ENCODE data around the gene TMEM203. TPM values are rescaled to one million over a fixed set of nuclear protein-coding genes. Genes with fewer than 3 reads are reported as not detected.
A peak's percentile ranks its signal among the peaks of the same experiment; 100 is the strongest.

TMEM203 gene
- total and polyA plus RNA-seq, 2 of the 13 experiments (the other 11 are each of a cell fraction or from before 2014, with no cell fraction given): 23.4 to 36.7 TPM

DNA sequence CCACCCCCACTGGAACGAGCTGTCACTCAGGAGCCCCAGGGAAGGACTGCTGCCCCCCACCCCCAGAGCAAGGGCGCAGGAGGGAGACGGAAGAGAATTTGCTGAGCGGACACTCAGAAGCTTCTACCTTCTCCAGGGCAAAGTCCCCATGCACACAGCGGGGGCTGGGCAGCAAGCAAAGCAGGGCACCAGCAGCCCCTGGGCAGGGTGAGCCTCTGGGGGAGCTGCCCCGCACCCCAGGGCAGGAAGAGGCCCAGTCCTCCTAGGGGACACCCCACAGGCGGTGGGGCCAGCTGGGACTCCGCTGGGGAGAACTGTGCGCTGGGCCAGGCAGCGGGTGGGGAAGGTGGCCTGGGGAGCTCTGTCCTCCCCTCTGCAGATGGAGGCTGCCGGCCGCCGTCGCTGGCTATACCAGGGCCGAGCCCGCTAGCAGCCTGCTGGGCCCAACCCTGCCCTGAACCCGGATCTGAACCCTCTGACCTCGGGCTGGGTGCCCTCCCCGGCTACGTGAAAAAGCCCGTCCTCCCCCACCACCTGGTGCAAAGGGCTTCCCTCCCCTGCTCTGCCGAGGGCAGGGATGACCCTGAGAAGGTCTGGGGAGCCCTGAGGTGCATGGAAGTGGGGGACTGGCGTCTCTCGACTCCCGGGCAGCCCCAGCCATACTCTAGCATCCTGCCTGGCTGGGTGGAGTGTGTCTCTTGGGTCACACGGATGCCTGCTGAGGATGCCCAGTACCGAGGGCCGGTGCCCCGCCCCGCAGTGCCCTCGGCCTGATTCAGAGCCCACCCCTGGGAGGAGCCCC, 24.7 kb upstream of the TMEM203 start (continued):
- TF ChIP-seq, protein P1, sequence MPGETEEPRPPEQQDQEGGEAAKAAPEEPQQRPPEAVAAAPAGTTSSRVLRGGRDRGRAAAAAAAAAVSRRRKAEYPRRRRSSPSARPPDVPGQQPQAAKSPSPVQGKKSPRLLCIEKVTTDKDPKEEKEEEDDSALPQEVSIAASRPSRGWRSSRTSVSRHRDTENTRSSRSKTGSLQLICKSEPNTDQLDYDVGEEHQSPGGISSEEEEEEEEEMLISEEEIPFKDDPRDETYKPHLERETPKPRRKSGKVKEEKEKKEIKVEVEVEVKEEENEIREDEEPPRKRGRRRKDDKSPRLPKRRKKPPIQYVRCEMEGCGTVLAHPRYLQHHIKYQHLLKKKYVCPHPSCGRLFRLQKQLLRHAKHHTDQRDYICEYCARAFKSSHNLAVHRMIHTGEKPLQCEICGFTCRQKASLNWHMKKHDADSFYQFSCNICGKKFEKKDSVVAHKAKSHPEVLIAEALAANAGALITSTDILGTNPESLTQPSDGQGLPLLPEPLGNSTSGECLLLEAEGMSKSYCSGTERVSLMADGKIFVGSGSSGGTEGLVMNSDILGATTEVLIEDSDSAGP (CRISPR knock-in tag; IDR thresholded peaks at IDR 0.05; ENCODE audit: borderline replicate concordance): peak; percentile 46; the same call in 1 of the 2 replicates
- TF ChIP-seq ZNF724P (CRISPR knock-in tag; IDR thresholded peaks at IDR 0.05; ENCODE audit: borderline replicate concordance) (no peak), ZSCAN31 (CRISPR knock-in tag; IDR thresholded peaks at IDR 0.05; ENCODE audit: low read depth) (no peak; the same call in 1 of the 2 replicates), ZFP36L1 (CRISPR knock-in tag; IDR thresholded peaks at IDR 0.05) (no peak), ARID2 (CRISPR knock-in tag; IDR thresholded peaks at IDR 0.05; ENCODE audit: borderline replicate concordance) (no peak), TBX2 (CRISPR knock-in tag; IDR thresholded peaks at IDR 0.05; ENCODE audit: borderline replicate concordance) (peak; percentile 55; the same call in 1 of the 2 replicates), KMT2B (CRISPR knock-in tag; IDR thresholded peaks at IDR 0.05) (no peak), RFXAP (CRISPR knock-in tag; IDR thresholded peaks at IDR 0.05; ENCODE audit: borderline replicate concordance) (no peak), CENPT (CRISPR knock-in tag; IDR thresholded peaks at IDR 0.05; ENCODE audit: low read depth) (no peak), YY1 (IDR thresholded peaks at IDR 0.05; ENCODE audit: insufficient read depth, insufficient replicate concordance, low read depth, low read length) (peak; percentile 31), ZNF430 (CRISPR knock-in tag; IDR thresholded peaks at IDR 0.05) (no peak), ZNF530 (CRISPR knock-in tag; IDR thresholded peaks at IDR 0.05; ENCODE audit: low read depth) (no peak)
- TF ChIP-seq, protein P2, sequence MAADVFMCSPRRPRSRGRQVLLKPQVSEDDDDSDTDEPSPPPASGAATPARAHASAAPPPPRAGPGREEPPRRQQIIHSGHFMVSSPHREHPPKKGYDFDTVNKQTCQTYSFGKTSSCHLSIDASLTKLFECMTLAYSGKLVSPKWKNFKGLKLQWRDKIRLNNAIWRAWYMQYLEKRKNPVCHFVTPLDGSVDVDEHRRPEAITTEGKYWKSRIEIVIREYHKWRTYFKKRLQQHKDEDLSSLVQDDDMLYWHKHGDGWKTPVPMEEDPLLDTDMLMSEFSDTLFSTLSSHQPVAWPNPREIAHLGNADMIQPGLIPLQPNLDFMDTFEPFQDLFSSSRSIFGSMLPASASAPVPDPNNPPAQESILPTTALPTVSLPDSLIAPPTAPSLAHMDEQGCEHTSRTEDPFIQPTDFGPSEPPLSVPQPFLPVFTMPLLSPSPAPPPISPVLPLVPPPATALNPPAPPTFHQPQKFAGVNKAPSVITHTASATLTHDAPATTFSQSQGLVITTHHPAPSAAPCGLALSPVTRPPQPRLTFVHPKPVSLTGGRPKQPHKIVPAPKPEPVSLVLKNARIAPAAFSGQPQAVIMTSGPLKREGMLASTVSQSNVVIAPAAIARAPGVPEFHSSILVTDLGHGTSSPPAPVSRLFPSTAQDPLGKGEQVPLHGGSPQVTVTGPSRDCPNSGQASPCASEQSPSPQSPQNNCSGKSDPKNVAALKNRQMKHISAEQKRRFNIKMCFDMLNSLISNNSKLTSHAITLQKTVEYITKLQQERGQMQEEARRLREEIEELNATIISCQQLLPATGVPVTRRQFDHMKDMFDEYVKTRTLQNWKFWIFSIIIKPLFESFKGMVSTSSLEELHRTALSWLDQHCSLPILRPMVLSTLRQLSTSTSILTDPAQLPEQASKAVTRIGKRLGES (CRISPR knock-in tag; IDR thresholded peaks at IDR 0.05; ENCODE audit: borderline replicate concordance): no peak
- TF ChIP-seq, protein P3, sequence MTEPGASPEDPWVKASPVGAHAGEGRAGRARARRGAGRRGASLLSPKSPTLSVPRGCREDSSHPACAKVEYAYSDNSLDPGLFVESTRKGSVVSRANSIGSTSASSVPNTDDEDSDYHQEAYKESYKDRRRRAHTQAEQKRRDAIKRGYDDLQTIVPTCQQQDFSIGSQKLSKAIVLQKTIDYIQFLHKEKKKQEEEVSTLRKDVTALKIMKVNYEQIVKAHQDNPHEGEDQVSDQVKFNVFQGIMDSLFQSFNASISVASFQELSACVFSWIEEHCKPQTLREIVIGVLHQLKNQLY (CRISPR knock-in tag; IDR thresholded peaks at IDR 0.05): peak; percentile 7; the same call in 1 of the 2 replicates
- TF ChIP-seq, protein P4, sequence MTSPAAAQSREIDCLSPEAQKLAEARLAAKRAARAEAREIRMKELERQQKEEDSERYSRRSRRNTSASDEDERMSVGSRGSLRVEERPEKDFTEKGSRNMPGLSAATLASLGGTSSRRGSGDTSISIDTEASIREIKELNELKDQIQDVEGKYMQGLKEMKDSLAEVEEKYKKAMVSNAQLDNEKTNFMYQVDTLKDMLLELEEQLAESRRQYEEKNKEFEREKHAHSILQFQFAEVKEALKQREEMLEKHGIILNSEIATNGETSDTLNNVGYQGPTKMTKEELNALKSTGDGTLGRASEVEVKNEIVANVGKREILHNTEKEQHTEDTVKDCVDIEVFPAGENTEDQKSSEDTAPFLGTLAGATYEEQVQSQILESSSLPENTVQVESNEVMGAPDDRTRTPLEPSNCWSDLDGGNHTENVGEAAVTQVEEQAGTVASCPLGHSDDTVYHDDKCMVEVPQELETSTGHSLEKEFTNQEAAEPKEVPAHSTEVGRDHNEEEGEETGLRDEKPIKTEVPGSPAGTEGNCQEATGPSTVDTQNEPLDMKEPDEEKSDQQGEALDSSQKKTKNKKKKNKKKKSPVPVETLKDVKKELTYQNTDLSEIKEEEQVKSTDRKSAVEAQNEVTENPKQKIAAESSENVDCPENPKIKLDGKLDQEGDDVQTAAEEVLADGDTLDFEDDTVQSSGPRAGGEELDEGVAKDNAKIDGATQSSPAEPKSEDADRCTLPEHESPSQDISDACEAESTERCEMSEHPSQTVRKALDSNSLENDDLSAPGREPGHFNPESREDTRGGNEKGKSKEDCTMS (CRISPR knock-in tag; conservative IDR thresholded peaks at IDR 0.05): no peak
- TF ChIP-seq, protein P5, sequence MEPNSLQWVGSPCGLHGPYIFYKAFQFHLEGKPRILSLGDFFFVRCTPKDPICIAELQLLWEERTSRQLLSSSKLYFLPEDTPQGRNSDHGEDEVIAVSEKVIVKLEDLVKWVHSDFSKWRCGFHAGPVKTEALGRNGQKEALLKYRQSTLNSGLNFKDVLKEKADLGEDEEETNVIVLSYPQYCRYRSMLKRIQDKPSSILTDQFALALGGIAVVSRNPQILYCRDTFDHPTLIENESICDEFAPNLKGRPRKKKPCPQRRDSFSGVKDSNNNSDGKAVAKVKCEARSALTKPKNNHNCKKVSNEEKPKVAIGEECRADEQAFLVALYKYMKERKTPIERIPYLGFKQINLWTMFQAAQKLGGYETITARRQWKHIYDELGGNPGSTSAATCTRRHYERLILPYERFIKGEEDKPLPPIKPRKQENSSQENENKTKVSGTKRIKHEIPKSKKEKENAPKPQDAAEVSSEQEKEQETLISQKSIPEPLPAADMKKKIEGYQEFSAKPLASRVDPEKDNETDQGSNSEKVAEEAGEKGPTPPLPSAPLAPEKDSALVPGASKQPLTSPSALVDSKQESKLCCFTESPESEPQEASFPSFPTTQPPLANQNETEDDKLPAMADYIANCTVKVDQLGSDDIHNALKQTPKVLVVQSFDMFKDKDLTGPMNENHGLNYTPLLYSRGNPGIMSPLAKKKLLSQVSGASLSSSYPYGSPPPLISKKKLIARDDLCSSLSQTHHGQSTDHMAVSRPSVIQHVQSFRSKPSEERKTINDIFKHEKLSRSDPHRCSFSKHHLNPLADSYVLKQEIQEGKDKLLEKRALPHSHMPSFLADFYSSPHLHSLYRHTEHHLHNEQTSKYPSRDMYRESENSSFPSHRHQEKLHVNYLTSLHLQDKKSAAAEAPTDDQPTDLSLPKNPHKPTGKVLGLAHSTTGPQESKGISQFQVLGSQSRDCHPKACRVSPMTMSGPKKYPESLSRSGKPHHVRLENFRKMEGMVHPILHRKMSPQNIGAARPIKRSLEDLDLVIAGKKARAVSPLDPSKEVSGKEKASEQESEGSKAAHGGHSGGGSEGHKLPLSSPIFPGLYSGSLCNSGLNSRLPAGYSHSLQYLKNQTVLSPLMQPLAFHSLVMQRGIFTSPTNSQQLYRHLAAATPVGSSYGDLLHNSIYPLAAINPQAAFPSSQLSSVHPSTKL (CRISPR knock-in tag; IDR thresholded peaks at IDR 0.05): peak; percentile 40; the same call in 1 of the 2 replicates
